ENCODE measurements around the gene FRMD3.

DNA sequence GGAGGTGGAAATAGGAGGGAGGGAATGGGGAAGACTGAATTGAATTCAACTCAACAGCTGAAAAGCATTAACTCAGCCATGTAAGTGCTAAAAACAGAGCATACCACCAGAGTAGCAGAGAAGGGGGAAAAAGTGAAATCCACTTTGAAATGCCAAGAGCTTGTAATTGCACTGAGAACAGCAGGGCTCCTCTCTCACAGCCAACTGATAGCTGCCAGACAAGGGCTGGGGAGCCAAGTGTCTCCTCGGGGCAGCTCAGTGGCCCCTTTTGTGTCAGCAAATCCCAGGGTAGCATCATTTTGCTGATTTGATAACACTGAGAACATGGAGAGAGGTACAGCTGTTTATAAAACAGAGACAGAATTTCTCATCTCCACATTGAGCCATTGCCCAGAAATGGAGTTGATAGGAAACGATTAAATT lies 182.5 kb downstream of the FRMD3 start:
- no peak for TF ChIP-seq EZH2 (IDR thresholded peaks at IDR 0.05; ENCODE audit: low read depth)
- TF ChIP-seq, protein P1, sequence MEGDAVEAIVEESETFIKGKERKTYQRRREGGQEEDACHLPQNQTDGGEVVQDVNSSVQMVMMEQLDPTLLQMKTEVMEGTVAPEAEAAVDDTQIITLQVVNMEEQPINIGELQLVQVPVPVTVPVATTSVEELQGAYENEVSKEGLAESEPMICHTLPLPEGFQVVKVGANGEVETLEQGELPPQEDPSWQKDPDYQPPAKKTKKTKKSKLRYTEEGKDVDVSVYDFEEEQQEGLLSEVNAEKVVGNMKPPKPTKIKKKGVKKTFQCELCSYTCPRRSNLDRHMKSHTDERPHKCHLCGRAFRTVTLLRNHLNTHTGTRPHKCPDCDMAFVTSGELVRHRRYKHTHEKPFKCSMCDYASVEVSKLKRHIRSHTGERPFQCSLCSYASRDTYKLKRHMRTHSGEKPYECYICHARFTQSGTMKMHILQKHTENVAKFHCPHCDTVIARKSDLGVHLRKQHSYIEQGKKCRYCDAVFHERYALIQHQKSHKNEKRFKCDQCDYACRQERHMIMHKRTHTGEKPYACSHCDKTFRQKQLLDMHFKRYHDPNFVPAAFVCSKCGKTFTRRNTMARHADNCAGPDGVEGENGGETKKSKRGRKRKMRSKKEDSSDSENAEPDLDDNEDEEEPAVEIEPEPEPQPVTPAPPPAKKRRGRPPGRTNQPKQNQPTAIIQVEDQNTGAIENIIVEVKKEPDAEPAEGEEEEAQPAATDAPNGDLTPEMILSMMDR (conservative IDR thresholded peaks at IDR 0.05): no peak
